ENCODE measurements around the gene TBC1D13. TPM values are rescaled to one million over a fixed set of nuclear protein-coding genes. Genes with fewer than 3 reads are reported as not detected.

Gene TBC1D13
- total and polyA plus RNA-seq, 2 donors (not counting 1 experiment from before 2014, with no cell fraction given) = 28.8 to 29.1 TPM

DNA sequence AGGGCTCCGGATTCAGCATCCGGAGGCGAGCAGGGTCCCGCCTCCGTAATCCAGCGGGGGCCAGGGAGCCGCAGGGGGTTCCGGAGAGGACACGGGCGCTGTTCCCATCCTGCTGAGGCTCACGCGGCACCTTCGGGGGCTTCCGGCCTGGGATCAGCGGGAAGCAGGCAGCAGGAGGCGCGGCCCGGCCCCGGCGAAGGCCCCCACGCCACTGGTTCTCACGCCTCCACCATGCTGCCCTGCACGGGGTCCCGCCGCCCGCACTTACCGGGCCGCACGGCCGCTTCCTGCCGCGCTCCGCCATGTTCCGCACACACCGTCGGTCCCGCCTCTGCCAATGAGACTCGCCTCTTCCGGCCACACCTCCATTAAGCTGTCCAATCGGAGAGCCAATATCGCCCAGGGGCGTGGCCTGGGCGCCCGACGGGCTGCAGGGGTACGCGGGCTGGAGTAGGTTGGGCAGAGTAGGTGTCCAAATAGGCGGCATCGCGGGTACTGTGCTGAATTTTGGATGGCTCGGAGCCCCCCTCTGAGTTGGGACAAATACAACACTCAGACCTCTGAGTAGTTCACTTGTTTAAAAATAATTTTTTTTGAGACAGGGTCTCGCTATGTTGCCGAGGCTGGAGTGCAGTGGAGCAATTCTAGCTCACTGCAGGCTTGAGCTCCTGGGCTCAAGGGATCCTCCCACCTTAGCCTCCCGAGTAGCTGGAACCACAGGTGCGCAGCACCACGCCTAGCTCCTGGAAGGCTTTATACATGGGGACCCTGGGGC, 42.6 kb downstream of the TBC1D13 start, which contains the start of gene SPOUT1:
SPOUT1 (minus strand) TSS at position 318 of the 775 bp plus-strand sequence; CDS start at position 304, 14 bp downstream.
- Histone ChIP-seq H3K27ac (ENCODE audit: low read length in 2 of 2) (peak within 1 kb of the TSS; percentile 42 to 74), H3K9ac (ENCODE audit: low read length) (peak within 1 kb of the TSS; percentile 79), H3K4me3 (ENCODE audit: control extremely low read depth in 1 of 5, extremely low read depth in 1 of 5, insufficient read depth in 1 of 5, low read depth in 2 of 5, low read length in 4 of 5) (peak within 1 kb of the TSS; percentile 43 to 97 (median 91)), H3K36me3 (replicated peaks in 1 of 2; ENCODE audit: control extremely low read depth in 1 of 2, control insufficient read depth in 1 of 2, extremely low read depth in 1 of 2, insufficient read depth in 2 of 2, low read length in 1 of 2) (peaks cover 0 to 28% of the 10 kb centered on the region in 2 experiments), H3K9me3 (ENCODE audit: control extremely low read depth in 1 of 3, control insufficient read depth in 2 of 3, insufficient read depth in 1 of 3, low read length in 2 of 3) (no peaks in the 10 kb centered on the region), H4K20me1 (ENCODE audit: control insufficient read depth, insufficient read depth, low read length, poor library complexity, severe bottlenecking) (peaks cover 4% of the 10 kb centered on the region), H2AFZ (ENCODE audit: insufficient read depth, low read depth, low read length, poor library complexity, severe bottlenecking) (peak within 1 kb of the TSS; percentile 83), H3K79me2 (ENCODE audit: control insufficient read depth, insufficient read depth, low read length) (peaks cover 20% of the 10 kb centered on the region), H3K27me3 (replicated peaks in 1 of 4; ENCODE audit: control extremely low read depth in 1 of 4, control insufficient read depth in 3 of 4, insufficient read depth in 4 of 4, low read length in 3 of 4) (no peaks in the 10 kb centered on the region), H3K4me2 (replicated peaks; ENCODE audit: low read depth, low read length, poor library complexity, severe bottlenecking) (peak within 1 kb of the TSS; percentile 74), H3K4me1 (ENCODE audit: control insufficient read depth in 2 of 2, insufficient read depth in 2 of 2, low read length in 2 of 2) (peaks cover 12 to 17% of the 10 kb centered on the region in 2 donors)
- ChIA-PET POLR2A (interaction anchor here (0.6 to 1.2 kb wide), 6 partner anchors 8 to 520 kb away, joined by 3 to 6 read pairs (median 4); no protein-coding TSS in a partner anchor), CTCF (interaction anchor here (0.9 to 3.0 kb wide), 5 partner anchors 11 to 99 kb away, joined by 3 to 23 read pairs (median 7); partner anchors contain the start of gene ENDOG)
- no peak for TF ChIP-seq EZH2 (IDR thresholded peaks at IDR 0.05; ENCODE audit: borderline replicate concordance, insufficient read depth, low read depth, low read length, poor library complexity, severe bottlenecking)
- TF ChIP-seq, protein P1, sequence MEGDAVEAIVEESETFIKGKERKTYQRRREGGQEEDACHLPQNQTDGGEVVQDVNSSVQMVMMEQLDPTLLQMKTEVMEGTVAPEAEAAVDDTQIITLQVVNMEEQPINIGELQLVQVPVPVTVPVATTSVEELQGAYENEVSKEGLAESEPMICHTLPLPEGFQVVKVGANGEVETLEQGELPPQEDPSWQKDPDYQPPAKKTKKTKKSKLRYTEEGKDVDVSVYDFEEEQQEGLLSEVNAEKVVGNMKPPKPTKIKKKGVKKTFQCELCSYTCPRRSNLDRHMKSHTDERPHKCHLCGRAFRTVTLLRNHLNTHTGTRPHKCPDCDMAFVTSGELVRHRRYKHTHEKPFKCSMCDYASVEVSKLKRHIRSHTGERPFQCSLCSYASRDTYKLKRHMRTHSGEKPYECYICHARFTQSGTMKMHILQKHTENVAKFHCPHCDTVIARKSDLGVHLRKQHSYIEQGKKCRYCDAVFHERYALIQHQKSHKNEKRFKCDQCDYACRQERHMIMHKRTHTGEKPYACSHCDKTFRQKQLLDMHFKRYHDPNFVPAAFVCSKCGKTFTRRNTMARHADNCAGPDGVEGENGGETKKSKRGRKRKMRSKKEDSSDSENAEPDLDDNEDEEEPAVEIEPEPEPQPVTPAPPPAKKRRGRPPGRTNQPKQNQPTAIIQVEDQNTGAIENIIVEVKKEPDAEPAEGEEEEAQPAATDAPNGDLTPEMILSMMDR (IDR thresholded peaks at IDR 0.05) = no peak
- WGBS (ENCODE audit: insufficient coverage) = under 1% methylated on average over 48 of the region's 56 CpGs
- Mint-ChIP-seq H3K4me3 (peak within 1 kb of the TSS; percentile 97), H3K9me3 (ENCODE audit: insufficient read depth) (no peaks in the 10 kb centered on the region), H3K4me1 (peaks cover 19% of the 10 kb centered on the region), H3K27me3 (no peaks in the 10 kb centered on the region), H3K27ac (peak within 1 kb of the TSS; percentile 95)
- ATAC-seq (ENCODE audit: low read depth) = peak; percentile 99
- intact Hi-C loops (cut with micrococcal nuclease) = loop anchor here (1.0 kb wide), 5 partner anchors 11 to 140 kb away; partner anchors contain the start of genes DOLK, ENDOG, LRRC8A and NUP188
- DNase-seq = peak; percentile 95

DNA sequence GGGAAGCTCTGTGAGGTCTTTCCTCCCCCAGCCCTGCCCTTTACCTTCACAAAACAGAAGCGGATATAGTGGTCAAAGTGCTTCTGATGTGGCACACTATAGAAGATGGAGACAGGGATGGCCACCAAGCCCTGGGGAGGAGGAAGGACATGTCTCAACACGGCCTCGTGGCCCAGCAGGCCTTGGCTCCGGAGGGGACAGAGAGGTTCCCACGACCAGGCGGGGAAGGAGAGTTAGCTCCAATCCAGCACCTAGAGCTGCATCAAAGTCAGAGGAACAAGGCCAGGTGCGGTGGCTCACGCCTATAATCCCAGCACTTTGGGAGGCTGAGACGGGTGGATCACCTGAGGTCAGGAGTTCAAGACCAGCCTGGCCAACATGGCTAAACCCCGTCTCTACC, 46.6 kb downstream of the TBC1D13 start:
- H4K20me1 ChIP-seq (ENCODE audit: control insufficient read depth, insufficient read depth, low read length, poor library complexity, severe bottlenecking) = no peaks in the 10 kb centered on the region
- 98% methylated on average over 8 of the region's 10 CpGs for WGBS (ENCODE audit: insufficient coverage)
- no peaks in the 10 kb centered on the region for H3K27me3 ChIP-seq (replicated peaks in 1 of 4; ENCODE audit: control extremely low read depth in 1 of 4, control insufficient read depth in 3 of 4, insufficient read depth in 4 of 4, low read length in 3 of 4)
- peaks cover 8 to 12% of the 10 kb centered on the region in 2 donors for H3K4me1 ChIP-seq (ENCODE audit: control insufficient read depth in 2 of 2, insufficient read depth in 2 of 2, low read length in 2 of 2)
- H3K4me2 ChIP-seq (replicated peaks; ENCODE audit: low read depth, low read length, poor library complexity, severe bottlenecking) = no peak overlapping the region
- no peak overlapping the region for H3K27ac ChIP-seq (ENCODE audit: low read length in 2 of 2)
- POLR2A ChIA-PET = no interaction called here
- CTCF ChIA-PET = no interaction called here
- no peak overlapping the region for H3K9ac ChIP-seq (ENCODE audit: low read length)
- TF ChIP-seq EZH2 (IDR thresholded peaks at IDR 0.05; ENCODE audit: borderline replicate concordance, insufficient read depth, low read depth, low read length, poor library complexity, severe bottlenecking) = no peak
- TF ChIP-seq, protein P1 (IDR thresholded peaks at IDR 0.05) = no peak
- Mint-ChIP-seq H3K9me3 (ENCODE audit: insufficient read depth) (no peaks in the 10 kb centered on the region), H3K4me1 (peaks cover 11% of the 10 kb centered on the region), H3K4me3 (no peak overlapping the region), H3K27ac (no peak overlapping the region), H3K27me3 (no peaks in the 10 kb centered on the region)
- intact Hi-C loops (cut with micrococcal nuclease) = loop anchor here (1.0 kb wide), 1 partner anchor 23 kb away; no protein-coding TSS in a partner anchor
- no peak overlapping the region for H2AFZ ChIP-seq (ENCODE audit: insufficient read depth, low read depth, low read length, poor library complexity, severe bottlenecking)
- DNase-seq = no peak
- peaks cover 15% of the 10 kb centered on the region for H3K79me2 ChIP-seq (ENCODE audit: control insufficient read depth, insufficient read depth, low read length)
- no peaks in the 10 kb centered on the region for H3K9me3 ChIP-seq (ENCODE audit: control extremely low read depth in 1 of 3, control insufficient read depth in 2 of 3, insufficient read depth in 1 of 3, low read length in 2 of 3)
- H3K4me3 ChIP-seq (ENCODE audit: control extremely low read depth in 1 of 5, extremely low read depth in 1 of 5, insufficient read depth in 1 of 5, low read depth in 2 of 5, low read length in 4 of 5) = no peak overlapping the region
- no peak for ATAC-seq (ENCODE audit: low read depth)
- peaks cover 0 to 8% of the 10 kb centered on the region in 2 experiments for H3K36me3 ChIP-seq (replicated peaks in 1 of 2; ENCODE audit: control extremely low read depth in 1 of 2, control insufficient read depth in 1 of 2, extremely low read depth in 1 of 2, insufficient read depth in 2 of 2, low read length in 1 of 2)

Data from B cell (primary cell).